HG03135 (cell line): ENCODE data around the gene LRRC8E.
"Not testable (repeated sequence)": the region's sequence is repeated elsewhere in the genome, so short reads cannot be mapped to it uniquely, and the experiment has no call there.

ENCODE experiments used
- ATAC-seq: cut with Tn5 transposase; IDR thresholded peaks from one replicate; pipeline ENCODE4 v1.9.1; 2021; ENCODE audit warnings: mild to moderate bottlenecking, moderate library complexity; ENCODE audit not compliant: unreplicated experiment

The LRRC8E gene

DNA sequence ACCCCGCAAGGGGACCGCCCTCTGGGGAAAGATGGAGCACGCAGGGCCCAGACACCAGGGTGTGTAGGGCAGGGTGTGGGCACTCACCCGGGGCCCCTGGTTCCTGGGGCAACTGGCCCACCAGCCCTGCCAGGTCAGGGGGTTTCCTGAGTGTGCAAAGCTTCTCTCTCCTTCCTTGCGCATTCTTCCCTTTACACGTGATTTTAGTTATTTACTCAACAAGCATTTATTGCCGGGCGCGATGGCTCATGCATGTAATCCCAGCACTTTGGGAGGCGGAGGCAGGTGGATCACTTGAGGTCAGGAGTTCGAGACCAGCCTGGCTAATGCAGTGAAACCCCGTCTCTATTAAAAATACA lies 34.6 kb upstream of the LRRC8E start:
- no peak for ATAC-seq

GRCh38 chr19:7855426-7856108 lies 32.7 kb upstream of the LRRC8E start:
- ATAC-seq = no peak

GRCh38 chr19:7856109-7856591 lies 32.2 kb upstream of the LRRC8E start:
- ATAC-seq = no peak

DNA sequence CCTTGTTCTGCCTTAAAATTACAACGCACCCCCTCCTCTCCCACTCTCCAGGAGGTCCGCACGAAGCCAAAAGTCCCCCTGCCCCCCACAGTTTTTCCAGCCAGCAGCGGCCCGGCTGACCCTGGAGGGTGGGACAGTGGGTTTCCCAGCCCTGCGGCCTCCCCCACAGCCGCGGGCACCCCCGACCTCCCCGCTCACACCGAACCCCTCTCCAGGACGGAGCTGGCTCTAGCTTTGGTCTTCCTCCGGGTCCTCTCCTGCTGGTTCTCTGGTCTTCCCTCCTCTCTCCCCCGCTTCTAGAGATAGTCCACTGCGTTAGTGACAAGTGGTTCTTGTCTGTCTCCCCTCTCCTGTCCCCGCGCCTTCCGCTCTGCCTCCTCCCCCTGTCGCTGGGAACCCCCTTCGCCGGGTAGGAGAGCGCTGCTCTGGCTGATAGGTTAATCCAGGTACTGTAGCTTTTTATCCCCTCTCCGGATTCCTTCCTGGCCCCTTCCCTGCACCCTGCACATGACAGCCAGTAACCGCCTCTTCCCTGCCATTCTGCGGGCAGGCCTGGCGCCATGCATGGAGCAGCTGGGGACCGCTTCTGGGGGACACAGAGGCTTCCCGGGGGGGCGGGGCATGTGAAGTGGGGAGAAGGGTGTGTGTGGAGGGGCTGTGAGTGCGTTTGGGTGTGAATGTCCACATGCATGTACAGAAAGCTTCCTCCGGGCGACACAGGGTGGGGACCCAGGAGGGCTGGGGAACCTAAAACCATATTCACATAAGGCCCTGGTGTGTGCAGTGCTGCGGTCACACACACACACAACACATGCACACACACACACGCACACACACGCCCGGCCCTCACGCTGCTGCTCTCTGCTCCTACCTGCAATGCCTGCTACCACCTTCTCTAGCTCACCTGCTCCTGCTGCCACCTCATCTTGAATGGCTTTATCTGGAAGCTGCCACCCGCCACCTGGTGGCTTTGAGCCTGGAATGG lies 31.3 kb upstream of the LRRC8E start:
- no peak for ATAC-seq

- no peak for ATAC-seq
Measured at GRCh38 chr19:7857727-7858108, 30.6 kb upstream of the LRRC8E start.

GRCh38 chr19:7858109-7858770 lies 30.1 kb upstream of the LRRC8E start:
- ATAC-seq = no peak

- ATAC-seq = not testable (repeated sequence)
Measured at GRCh38 chr19:7859087-7859486, 29.2 kb upstream of the LRRC8E start.

- ATAC-seq = no peak
Measured at GRCh38 chr19:7859831-7860713, 28.2 kb upstream of the LRRC8E start.

DNA sequence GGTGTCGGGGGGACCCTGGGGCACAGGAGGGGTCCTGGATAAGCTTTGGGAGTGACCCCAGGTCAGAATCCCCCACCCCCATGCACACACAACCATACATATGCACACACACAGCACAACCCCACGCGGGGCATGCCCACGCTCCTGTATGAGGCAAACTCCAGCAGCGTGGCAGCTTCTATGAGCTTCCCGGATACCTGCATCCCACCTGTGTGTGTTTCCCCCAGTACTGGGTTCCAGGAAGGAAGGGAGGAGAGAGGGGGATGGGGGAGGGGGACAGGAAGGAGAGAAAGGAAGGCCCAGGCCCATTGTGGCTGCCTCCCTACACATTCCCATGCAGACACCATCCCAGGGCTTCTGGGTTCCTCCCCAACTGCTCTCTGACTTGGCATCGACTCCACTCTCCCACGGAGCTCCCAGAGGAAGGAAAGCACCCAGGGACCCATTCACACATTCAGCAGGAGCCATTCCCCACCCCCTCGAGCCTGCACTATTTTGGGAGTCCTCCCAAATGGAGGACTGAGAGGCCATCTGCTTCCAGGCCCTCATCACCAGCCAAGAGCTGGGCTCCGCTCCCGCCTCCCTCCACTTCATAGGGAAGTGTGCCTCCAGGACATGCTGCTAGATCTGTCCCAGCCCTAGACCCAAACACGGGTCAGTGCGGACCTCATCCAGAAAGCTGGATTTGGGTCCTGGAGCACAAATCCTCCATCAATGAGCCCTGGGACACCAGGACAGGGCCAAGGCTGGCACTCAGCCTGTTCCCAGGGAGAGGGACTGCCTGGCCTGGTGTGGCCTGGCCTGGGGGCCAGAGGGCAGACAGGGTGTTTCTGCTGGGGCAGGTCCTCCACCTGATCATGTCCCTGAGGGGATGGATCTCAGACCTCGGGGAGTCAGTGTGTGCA lies 27.3 kb upstream of the LRRC8E start:
- no peak for ATAC-seq

- no peak for ATAC-seq
Measured at GRCh38 chr19:7861619-7862412, 26.5 kb upstream of the LRRC8E start.

GRCh38 chr19:7862413-7862951 lies 25.8 kb upstream of the LRRC8E start:
- no peak for ATAC-seq

DNA sequence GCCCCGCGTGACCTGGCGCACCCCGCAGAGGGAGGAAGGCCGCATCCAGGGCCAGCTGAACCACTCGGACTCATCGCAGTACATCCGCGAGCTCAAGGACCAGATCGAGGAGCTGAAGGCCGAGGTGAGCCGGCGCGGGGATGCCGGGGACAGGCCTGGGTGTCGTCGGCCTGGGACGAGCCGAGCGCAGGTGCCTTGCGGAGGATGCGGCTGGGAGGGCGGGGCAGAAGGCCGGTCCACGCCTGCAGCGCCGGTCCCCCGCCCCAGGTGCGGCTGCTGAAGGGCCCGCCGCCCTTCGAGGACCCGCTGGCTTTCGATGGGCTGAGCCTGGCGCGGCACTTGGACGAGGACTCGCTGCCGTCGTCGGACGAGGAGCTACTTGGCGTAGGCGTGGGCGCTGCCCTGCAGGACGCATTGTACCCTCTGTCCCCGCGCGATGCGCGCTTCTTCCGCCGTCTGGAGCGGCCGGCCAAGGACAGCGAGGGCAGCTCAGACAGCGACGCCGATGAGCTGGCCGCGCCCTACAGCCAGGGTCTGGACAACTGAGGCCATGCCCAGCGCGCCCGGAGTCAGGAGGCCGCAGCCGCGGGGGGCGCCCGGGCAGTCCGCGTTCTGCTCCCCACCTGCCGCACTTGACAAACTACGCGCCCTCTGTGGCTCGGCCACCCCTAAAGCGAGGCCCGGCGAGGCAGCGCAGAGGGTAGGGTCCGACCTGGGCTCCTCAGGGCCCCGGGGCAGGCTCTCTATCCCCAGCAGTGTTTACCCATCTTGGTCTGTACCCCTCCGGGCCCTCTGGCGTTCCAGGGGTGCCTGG lies 24.9 kb upstream of the LRRC8E start:
- no peak for ATAC-seq

- no peak for ATAC-seq
Measured at GRCh38 chr19:7863971-7864689, 24.2 kb upstream of the LRRC8E start.

- ATAC-seq = no peak
Measured at GRCh38 chr19:7864690-7865074, 23.6 kb upstream of the LRRC8E start.

DNA sequence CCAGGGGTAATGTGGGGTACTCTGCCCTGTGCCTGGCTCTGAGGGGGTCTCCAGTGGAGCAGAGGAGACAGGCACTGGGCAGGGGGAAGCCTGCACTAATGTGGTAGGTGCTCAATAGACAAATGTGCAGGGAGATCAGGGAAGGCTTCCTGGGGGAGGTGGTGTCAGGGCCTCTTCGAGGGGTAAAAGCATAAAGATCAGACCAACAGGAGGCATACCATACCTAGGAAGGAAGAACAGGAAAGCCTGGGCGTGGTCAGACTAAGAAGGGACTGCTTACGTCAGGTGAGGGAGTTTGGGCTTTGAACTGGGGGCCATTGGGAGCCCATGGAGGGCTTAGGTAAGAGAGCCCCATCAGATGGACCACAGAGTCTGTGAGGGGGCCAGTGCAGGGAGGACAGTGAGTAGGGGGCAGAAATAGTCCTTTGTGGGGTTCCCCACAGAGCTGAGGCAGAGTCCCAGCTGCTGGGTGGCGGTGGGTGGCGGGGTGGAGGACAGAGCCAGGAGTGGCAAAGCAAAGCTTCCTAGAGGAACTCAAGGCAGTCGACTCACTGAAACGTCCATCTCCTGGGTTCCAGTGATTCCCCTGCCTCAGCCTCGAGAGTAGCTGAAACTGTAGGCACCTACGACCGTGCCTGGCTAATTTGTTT lies 22.9 kb upstream of the LRRC8E start:
- ATAC-seq = no peak

- ATAC-seq = no peak
Measured at GRCh38 chr19:7866399-7867091, 21.8 kb upstream of the LRRC8E start.
